ENCODE data around the gene ORM1.
A peak's percentile ranks its signal among the peaks of the same experiment; 100 is the strongest.
"Not testable (repeated sequence)": the region's sequence is repeated elsewhere in the genome, so short reads cannot be mapped to it uniquely, and the experiment has no call there.

ORM1 gene

GRCh38 chr9:114322831-114323531 is at the start of gene ORM1:
TSS of gene ORM1 (plus strand) at chr9:114323098. CDS start at chr9:114323134, 36 bp downstream.
- DNase-seq (ENCODE audit: low read depth); H3K4me3 ChIP-seq (ENCODE audit: control insufficient read depth, low read depth, low read length): not testable (repeated sequence)

- TF ChIP-seq CTCF (IDR thresholded peaks at IDR 0.05; ENCODE audit: control insufficient read depth, insufficient read depth, low read depth, low read length, missing control alignments): no peak
- no peak for DNase-seq (ENCODE audit: low read depth)
- H3K4me3 ChIP-seq (ENCODE audit: control insufficient read depth, low read depth, low read length): no peak overlapping the region
Measured at GRCh38 chr9:114273461-114273881, 49.4 kb upstream of the ORM1 start.

- H3K4me3 ChIP-seq (ENCODE audit: control insufficient read depth, low read depth, low read length): no peak overlapping the region
- no peak for DNase-seq (ENCODE audit: low read depth)
- no peak for TF ChIP-seq CTCF (IDR thresholded peaks at IDR 0.05; ENCODE audit: control insufficient read depth, insufficient read depth, low read depth, low read length, missing control alignments)
Measured at GRCh38 chr9:114274217-114274616, 48.7 kb upstream of the ORM1 start.

GRCh38 chr9:114275246-114276004 is 47.5 kb upstream of the ORM1 start:
- no peak for TF ChIP-seq CTCF (IDR thresholded peaks at IDR 0.05; ENCODE audit: control insufficient read depth, insufficient read depth, low read depth, low read length, missing control alignments)
- H3K4me3 ChIP-seq (ENCODE audit: control insufficient read depth, low read depth, low read length): no peak overlapping the region
- no peak for DNase-seq (ENCODE audit: low read depth)

GRCh38 chr9:114276908-114277821 is 45.7 kb upstream of the ORM1 start:
- TF ChIP-seq CTCF (IDR thresholded peaks at IDR 0.05; ENCODE audit: control insufficient read depth, insufficient read depth, low read depth, low read length, missing control alignments): no peak
- H3K4me3 ChIP-seq (ENCODE audit: control insufficient read depth, low read depth, low read length): no peak overlapping the region
- DNase-seq (ENCODE audit: low read depth): peak; percentile 93

GRCh38 chr9:114278356-114278755 is 44.5 kb upstream of the ORM1 start:
- H3K4me3 ChIP-seq (ENCODE audit: control insufficient read depth, low read depth, low read length): no peak overlapping the region
- no peak for TF ChIP-seq CTCF (IDR thresholded peaks at IDR 0.05; ENCODE audit: control insufficient read depth, insufficient read depth, low read depth, low read length, missing control alignments)

More at GRCh38 chr9:114278356-114278755, 44.5 kb upstream of the ORM1 start:
- DNase-seq (ENCODE audit: low read depth): no peak
